Endothelial cell of umbilical vein (primary cell): Measurements from ENCODE around the gene CRHR1. TPM values are rescaled to one million over a fixed set of nuclear protein-coding genes. Genes with fewer than 3 reads are reported as not detected.

ENCODE experiments used
- BruUV-seq: library from RNA; stranded (reverse); fragments of 400-500 nt; replicated peaks from 2 replicates; lab custom pipeline; 2021; lab: Mats Ljungman, UMichigan
- CTCF ChIA-PET: fragments of 300-600, 350-600 bp; sonication (Branson Sonifier 250); formaldehyde crosslinking; loops from one replicate; lab custom pipeline; 2021; ENCODE audit warnings: antibody characterized with exemption, inconsistent platforms; lab: Charles Lee
- POLR2A ChIA-PET: fragments of 300-600, 350-600 bp; sonication (Branson Sonifier 250); formaldehyde crosslinking; loops from one replicate; lab custom pipeline; 2021; ENCODE audit warnings: antibody characterized with exemption, inconsistent platforms; lab: Charles Lee
- DNase-seq: peaks from one replicate; pipeline ENCODE4 v3.0.0-alpha.2; 2011; ENCODE audit warnings: low read depth, low spot score
- FAIRE-seq: peaks from 2 replicates; lab custom pipeline; 2011; peaks lifted over from hg19 to GRCh38; lab: Jason Lieb, UNC
- H2AFZ ChIP-seq: 2 replicates; pipeline ENCODE4 v1.6.0; 2012; ENCODE audit warnings: low read depth, low read length, control low read depth, inconsistent platforms
- H3K27ac ChIP-seq: 2 replicates; pipeline ENCODE4 v1.5.1; 2011; ENCODE audit warnings: low read depth, mild to moderate bottlenecking, control low read depth, low read length, moderate library complexity; ENCODE audit not compliant: insufficient read depth
- H3K27me3 ChIP-seq, 2 experiments: 2 replicates each; pipeline versions ENCODE4 v1.6.0 to v1.6.1; 2011; ENCODE audit warnings: low read length in 2 of 2, mixed read lengths in 1 of 2; ENCODE audit not compliant: control insufficient read depth in 2 of 2, insufficient read depth in 2 of 2
- H3K36me3 ChIP-seq, 2 experiments: 2 replicates in 1 of 2; 3 replicates in 1 of 2; pipeline ENCODE4 v1.5.1; 2011; ENCODE audit warnings: low read length in 2 of 2, mild to moderate bottlenecking in 1 of 2, moderate library complexity in 1 of 2; ENCODE audit not compliant: control insufficient read depth in 2 of 2, insufficient read depth in 2 of 2; ENCODE audit errors: extremely low read depth in 1 of 2
- H3K4me1 ChIP-seq: 3 replicates; pipeline ENCODE4 v1.5.1; 2011; ENCODE audit warnings: mild to moderate bottlenecking, low read length; ENCODE audit not compliant: control insufficient read depth, insufficient read depth; ENCODE audit errors: extremely low read depth
- H3K4me2 ChIP-seq: 2 replicates; pipeline ENCODE4 v1.6.1; 2011; ENCODE audit warnings: low read length, control low read depth, mixed read lengths; ENCODE audit not compliant: insufficient read depth
- H3K4me3 ChIP-seq, 3 experiments: fragments of 200-600 bp in 1 of 3; sonication (generic), shearing (Covaris generic) in 1 of 3; replicated peaks in 1 of 3; 2 replicates each; pipeline ENCODE4 v1.5.1; 2011 to 2016; ENCODE audit warnings: control low read depth in 3 of 3, low read length in 3 of 3, mild to moderate bottlenecking in 2 of 3, inconsistent platforms in 1 of 3, low read depth in 1 of 3, moderate library complexity in 1 of 3; ENCODE audit not compliant: insufficient read depth in 1 of 3
- H3K79me2 ChIP-seq: 2 replicates; pipeline ENCODE4 v1.6.0; 2012; ENCODE audit warnings: low read length, inconsistent platforms; ENCODE audit not compliant: control insufficient read depth, insufficient read depth
- H3K9ac ChIP-seq: replicated peaks from 2 replicates; pipeline ENCODE3; 2011; ENCODE audit warnings: low read length, control low read depth; ENCODE audit not compliant: insufficient read depth; ENCODE audit errors: extremely low read depth
- H3K9me1 ChIP-seq: replicated peaks from 3 replicates; pipeline ENCODE4 v1.6.0; 2011; ENCODE audit warnings: mild to moderate bottlenecking, low read length; ENCODE audit not compliant: control insufficient read depth, insufficient read depth; ENCODE audit errors: extremely low read depth
- H3K9me3 ChIP-seq: replicated peaks from 2 replicates; pipeline ENCODE4 v1.5.1; 2012; ENCODE audit warnings: low read length, inconsistent platforms; ENCODE audit not compliant: control insufficient read depth, insufficient read depth
- H4K20me1 ChIP-seq: replicated peaks from 2 replicates; pipeline ENCODE3; 2011; ENCODE audit warnings: mild to moderate bottlenecking, low read length; ENCODE audit not compliant: control insufficient read depth, insufficient read depth; ENCODE audit errors: extremely low read depth
- CTCF ChIP-seq, 2 donors: IDR thresholded peaks; 1 replicate in 1 of 2; 2 replicates in 1 of 2; pipeline ENCODE4 v1.5.1; 2011; ENCODE audit warnings: low read length in 2 of 2, mild to moderate bottlenecking in 2 of 2, moderate library complexity in 2 of 2, control low read depth in 1 of 2, inconsistent platforms in 1 of 2, low read depth in 1 of 2; ENCODE audit not compliant: insufficient read depth in 1 of 2; ENCODE audit errors: extremely low read depth in 1 of 2
- EZH2 ChIP-seq: IDR thresholded peaks from 2 replicates; pipeline ENCODE4 v1.6.1; 2012; ENCODE audit warnings: borderline replicate concordance, low read depth, mild to moderate bottlenecking, moderate library complexity, low read length, inconsistent platforms; ENCODE audit not compliant: severe bottlenecking
- FOS ChIP-seq: IDR thresholded peaks from 2 replicates; pipeline ENCODE4 v1.6.1; 2011; ENCODE audit warnings: mild to moderate bottlenecking, low read length, moderate library complexity, borderline replicate concordance; ENCODE audit not compliant: insufficient read depth
- GATA2 ChIP-seq: IDR thresholded peaks from 2 replicates; pipeline ENCODE4 v1.7.0; 2011; ENCODE audit warnings: low read depth, mild to moderate bottlenecking, moderate library complexity, mixed read lengths, low read length; ENCODE audit not compliant: insufficient read length, insufficient read depth
- JUN ChIP-seq: IDR thresholded peaks from 2 replicates; pipeline ENCODE4 v1.6.1; 2011; ENCODE audit warnings: borderline replicate concordance, low read depth; ENCODE audit not compliant: insufficient read length, insufficient read depth
- MAX ChIP-seq: IDR thresholded peaks from 2 replicates; pipeline ENCODE4 v1.6.1; 2011; ENCODE audit not compliant: insufficient read depth, insufficient read length
- MYC ChIP-seq: IDR thresholded peaks from one replicate; pipeline ENCODE4 v1.6.1; 2011; ENCODE audit warnings: mild to moderate bottlenecking, low read depth, low read length
- POLR2A ChIP-seq: IDR thresholded peaks from 2 replicates; pipeline ENCODE4 v1.6.1; 2012; ENCODE audit warnings: low read depth, mild to moderate bottlenecking, control low read depth, low read length
- POLR2AphosphoS5 ChIP-seq: IDR thresholded peaks from 2 replicates; pipeline ENCODE4 v1.6.1; 2012; ENCODE audit warnings: low read depth, mild to moderate bottlenecking, control low read depth, low read length, moderate library complexity; ENCODE audit not compliant: insufficient read depth
- dilution Hi-C: fragments of 300-500 bp; cut with MboI; formaldehyde crosslinking; loops from one replicate; pipeline ENCODE4 v1.15.0; 2019; ENCODE audit warnings: low sequenced_read_pairs; ENCODE audit not compliant: extremely low pct_ligation_motif_present
- intact Hi-C: fragments of 100-400 bp; cut with micrococcal nuclease; formaldehyde crosslinking; loops from one replicate; pipeline ENCODE4 v1.10.0; 2022
- polyA plus RNA-seq, 4 experiments: library from polyadenylated mRNA; depleted of rRNA in 3 of 4; stranded (reverse) in 3 of 4; unstranded in 1 of 4; fragments of >200 nt; gene quantifications; 2 replicates each; pipeline versions ENCODE4 v1.2.1 to v1.2.3, GENCODE V29; 2011 to 2012; ENCODE audit warnings: missing spikeins in 1 of 4
- total RNA-seq: library from RNA; stranded (reverse); gene quantifications from 2 replicates; pipeline ENCODE4 v1.2.3, GENCODE V29; 2021

CRHR1 gene
- total and polyA plus RNA-seq, 2 donors (not counting 3 experiments of a cell fraction or from before 2014, with no cell fraction given) = not detected

GRCh38 chr17:45753645-45754225, 30.4 kb upstream of the CRHR1 start:
- POLR2A ChIA-PET = no interaction called here
- TF ChIP-seq MYC (no peak), MAX (no peak)
- Histone ChIP-seq H3K4me1 (no peaks in the 10 kb centered on the region), H3K4me2 (no peak overlapping the region), H3K27ac (no peak overlapping the region), H3K36me3 (no peaks in the 10 kb centered on the region), H3K9me3 (no peaks in the 10 kb centered on the region), H4K20me1 (no peaks in the 10 kb centered on the region), H2AFZ (no peak overlapping the region), H3K79me2 (no peaks in the 10 kb centered on the region), H3K4me3 (no peak overlapping the region), H3K9me1 (no peaks in the 10 kb centered on the region), H3K27me3 (peaks cover 0 to 2% of the 10 kb centered on the region in 2 experiments), H3K9ac (no peak overlapping the region)
- FAIRE-seq (no peak), DNase-seq (no peak)
- CTCF ChIA-PET = no interaction called here
- dilution Hi-C loops = no loop called here
- no TSS peak for BruUV-seq
- intact Hi-C loops = no loop called here

GRCh38 chr17:45755050-45755449, 29.1 kb upstream of the CRHR1 start:
- intact Hi-C loops = no loop called here
- Histone ChIP-seq H3K27me3 (peaks cover 0 to 2% of the 10 kb centered on the region in 2 experiments), H3K4me1 (no peaks in the 10 kb centered on the region), H3K4me2 (no peak overlapping the region), H3K36me3 (no peaks in the 10 kb centered on the region), H3K9me3 (no peaks in the 10 kb centered on the region), H3K9me1 (no peaks in the 10 kb centered on the region), H3K9ac (no peak overlapping the region), H2AFZ (no peak overlapping the region), H4K20me1 (no peaks in the 10 kb centered on the region), H3K4me3 (no peak overlapping the region), H3K27ac (no peak overlapping the region), H3K79me2 (no peaks in the 10 kb centered on the region)
- CTCF ChIA-PET = interaction anchor here (0.8 kb wide), 1 partner anchor 16 kb away, joined by 3 read pairs; no protein-coding TSS in a partner anchor
- TF ChIP-seq MAX (no peak), GATA2 (no peak), POLR2AphosphoS5 (no peak), EZH2 (no peak), JUN (no peak), MYC (no peak), CTCF (IDR thresholded peaks at IDR 0.05; ENCODE audit: extremely low read depth in 1 of 2, insufficient read depth in 1 of 2, low read depth in 1 of 2, low read length in 2 of 2) (no peak), POLR2A (no peak), FOS (no peak)
- no peak for FAIRE-seq
- no TSS peak for BruUV-seq
- POLR2A ChIA-PET = no interaction called here
- dilution Hi-C loops = no loop called here
- DNase-seq = no peak
